Renal cortex interstitium (tissue), 11 donors: ENCODE measurements around the gene TSPAN9. TPM values are rescaled to one million over a fixed set of nuclear protein-coding genes. Genes with fewer than 3 reads are reported as not detected.
A peak's percentile ranks its signal among the peaks of the same experiment; 100 is the strongest.

Experiments used
- DNase-seq, 11 donors: peaks; one replicate each; pipeline ENCODE4 v3.0.0-alpha.2; 2013; ENCODE audit warnings: low read depth in 9 of 11, low spot score in 4 of 11; ENCODE audit errors: extremely low read depth in 1 of 11
- polyA plus RNA-seq, 3 donors: library from polyadenylated mRNA; unstranded; fragments of 120-200 nt; gene quantifications; one replicate each; pipeline ENCODE4 v1.2.1, GENCODE V29; 2013; ENCODE audit not compliant: insufficient read length in 3 of 3

TSPAN9 gene
- polyA plus RNA-seq, 3 donors = 78.2 to 90.6 (median 83.2) TPM

DNA sequence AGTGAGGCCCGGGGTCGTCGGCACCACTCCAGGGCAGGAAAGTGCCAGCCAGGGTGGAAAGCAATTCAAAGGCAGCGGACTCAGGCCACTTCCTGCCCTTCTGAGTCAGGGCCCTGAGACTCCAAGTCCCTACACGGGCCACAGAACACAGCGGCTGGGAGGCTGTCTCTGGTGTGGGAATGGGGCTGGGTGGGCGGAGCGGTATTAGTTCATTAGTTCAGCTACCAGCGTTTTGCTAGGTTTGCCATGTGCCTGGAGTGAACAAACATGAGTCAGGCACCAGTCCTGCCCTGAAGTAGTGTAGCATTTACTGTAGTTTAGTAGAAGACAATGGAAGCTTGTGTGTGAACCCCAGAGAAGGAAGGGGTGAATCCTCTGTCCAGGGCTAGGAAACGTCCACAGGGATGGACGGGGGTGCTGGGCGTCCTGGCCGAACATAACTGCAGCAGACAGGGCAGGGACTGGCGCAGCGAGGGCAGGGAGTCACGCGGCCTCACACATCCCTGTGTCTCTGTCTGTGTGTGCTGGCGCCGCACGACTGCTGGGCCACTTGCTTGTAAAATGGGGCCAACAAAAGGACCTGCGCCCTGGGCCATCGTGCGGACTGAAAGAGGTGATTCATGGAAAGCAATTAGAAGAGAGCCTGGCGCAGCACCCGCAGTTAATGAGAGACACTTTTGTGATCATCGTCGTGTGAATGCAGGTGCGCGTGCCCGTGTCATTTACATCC is 227.4 kb downstream of the TSPAN9 start:
- peak in 6 of 11 donors; percentile 42 to 66 (median 56) for DNase-seq

DNA sequence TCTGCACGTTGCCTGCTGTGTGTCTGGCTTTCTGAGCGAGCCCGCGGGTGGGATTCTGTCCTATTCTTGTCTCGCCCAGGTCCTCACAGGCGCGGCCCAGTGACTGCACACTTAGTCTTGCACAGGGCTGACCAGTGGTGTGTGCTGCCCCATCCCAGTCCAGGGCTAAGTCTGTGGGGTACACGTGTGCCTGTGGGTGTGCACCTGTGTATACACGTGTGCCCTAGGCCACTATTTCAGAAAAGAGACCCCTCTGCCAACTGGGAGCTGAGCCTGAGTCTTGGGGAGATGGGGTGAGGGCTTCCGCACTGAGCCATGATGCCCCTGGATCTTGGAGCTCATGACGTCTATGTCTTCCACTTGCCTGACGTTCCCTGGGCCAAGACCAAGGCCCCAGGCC is 228.3 kb downstream of the TSPAN9 start:
- no peak for DNase-seq

GRCh38 chr12:3305904-3306619 is 228.9 kb downstream of the TSPAN9 start:
- no peak for DNase-seq

DNA sequence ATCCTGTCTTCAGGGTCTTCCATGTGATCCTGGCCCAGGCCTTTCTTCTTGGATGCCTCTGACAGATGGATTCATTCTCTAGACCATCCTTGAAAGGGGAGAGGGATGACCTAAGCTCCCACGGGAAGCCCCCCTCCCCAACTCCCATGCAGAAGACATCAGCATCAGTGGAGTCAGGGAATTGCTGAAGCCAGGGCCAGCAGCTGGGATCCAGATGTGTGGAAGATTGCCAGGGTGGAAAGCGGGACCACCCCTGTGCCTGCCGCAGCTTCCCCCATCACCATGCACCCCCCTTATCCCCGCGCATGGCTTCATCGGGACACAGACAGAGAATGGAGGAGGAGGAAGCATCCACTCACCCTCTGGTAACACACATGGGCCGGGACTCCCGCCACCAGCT is 230.2 kb downstream of the TSPAN9 start:
- peak in 1 of 11 donors; percentile 40 for DNase-seq

GRCh38 chr12:3308063-3308462 is 230.9 kb downstream of the TSPAN9 start:
- DNase-seq = no peak

DNA sequence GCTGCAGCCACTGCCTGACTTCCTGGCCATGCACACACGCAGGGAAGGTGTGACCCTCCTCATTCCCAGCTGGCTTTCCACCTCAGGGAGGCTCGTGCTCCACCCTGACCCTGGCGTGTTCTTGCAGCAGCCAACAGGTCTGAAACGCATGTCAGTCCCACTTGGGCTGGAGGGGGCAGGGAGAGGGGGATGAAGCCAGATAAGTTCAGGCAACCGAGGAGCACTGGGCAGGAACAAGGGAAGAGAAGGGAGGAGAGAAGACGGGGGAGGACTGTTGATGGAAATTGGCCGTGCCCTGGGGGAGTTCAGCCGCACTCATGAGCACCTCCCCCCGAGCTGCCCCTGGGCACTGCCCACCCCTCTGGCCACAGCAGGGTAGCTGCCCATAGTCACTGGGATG is 231.4 kb downstream of the TSPAN9 start:
- no peak for DNase-seq

GRCh38 chr12:3309805-3310204 is 232.6 kb downstream of the TSPAN9 start:
- DNase-seq = no peak

DNA sequence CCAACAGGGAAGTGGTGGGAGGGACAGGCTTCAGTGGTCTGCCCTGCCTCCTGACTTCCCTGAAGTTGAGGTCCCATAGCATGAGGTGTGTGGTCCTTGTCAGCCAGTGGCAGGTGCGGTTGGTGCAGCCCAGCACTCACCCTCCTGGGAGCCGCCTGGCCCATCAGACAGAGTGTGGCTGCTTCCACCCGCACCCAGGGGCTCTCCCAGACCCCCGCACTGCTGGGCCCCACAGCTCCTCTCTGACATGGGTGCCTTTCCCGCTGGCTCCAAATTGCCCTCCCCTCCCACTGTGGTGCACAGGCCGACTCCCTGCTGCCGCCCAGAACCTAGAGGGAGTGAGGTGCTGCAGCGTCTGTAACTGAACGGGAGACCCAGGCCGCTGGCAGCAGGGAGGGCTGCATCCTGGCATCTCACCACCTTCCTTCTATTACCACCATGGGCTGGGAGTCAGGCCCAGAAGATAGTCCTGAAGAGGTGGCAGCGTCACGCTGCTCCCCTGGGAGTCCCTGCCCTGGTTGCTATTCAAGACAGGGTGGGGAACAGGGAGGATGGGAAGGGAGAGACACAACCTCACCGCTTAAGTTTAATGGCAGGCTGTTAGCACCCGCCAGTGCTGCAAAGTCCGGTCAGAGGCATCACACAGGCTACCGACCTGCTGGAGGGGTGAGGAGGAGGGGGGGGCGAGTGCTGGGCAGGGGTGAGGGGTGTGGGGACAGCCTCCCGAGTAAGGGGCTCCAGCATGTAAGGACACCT is 233.3 kb downstream of the TSPAN9 start:
- no peak for DNase-seq

- DNase-seq = no peak
These were observed 233.8 kb downstream of the TSPAN9 start for GRCh38 chr12:3311027-3311402.

DNA sequence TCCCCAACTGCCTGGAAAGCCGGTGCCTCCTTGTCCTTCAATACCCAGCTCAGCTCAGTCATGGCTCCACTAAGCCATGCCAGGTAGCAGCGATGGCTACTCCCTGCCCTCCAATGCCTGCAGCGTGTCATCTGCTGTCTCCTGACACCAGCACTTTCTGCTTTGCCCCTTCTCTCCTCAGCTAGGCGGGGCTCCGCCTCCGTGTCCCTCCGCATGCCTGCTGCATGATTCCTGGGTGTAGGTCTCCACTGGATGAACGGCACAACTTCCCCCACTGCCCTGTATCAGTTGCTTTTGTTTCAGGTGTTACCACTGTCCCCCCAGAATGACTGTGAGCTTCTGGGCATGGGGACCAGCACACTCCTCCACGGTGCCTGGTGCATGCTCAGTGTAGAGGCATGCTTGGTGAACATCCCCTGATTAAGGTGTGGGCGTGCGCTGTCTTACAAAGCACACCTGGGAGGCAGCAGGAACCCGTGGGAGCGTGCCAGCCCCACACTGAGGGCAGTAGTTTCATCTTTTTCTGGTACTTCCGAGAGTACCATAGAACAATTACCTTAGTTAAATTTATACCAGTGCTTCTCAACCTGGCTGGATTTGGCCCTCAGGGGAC is 234.4 kb downstream of the TSPAN9 start:
- no peak for DNase-seq

- DNase-seq = no peak
These were observed 235.9 kb downstream of the TSPAN9 start for GRCh38 chr12:3313066-3313465.

GRCh38 chr12:3313675-3314663 is 236.8 kb downstream of the TSPAN9 start:
- DNase-seq = no peak

- peak in 6 of 11 donors; percentile 46 to 66 (median 59) for DNase-seq
These were observed 238.1 kb downstream of the TSPAN9 start for GRCh38 chr12:3315201-3315661.

DNA sequence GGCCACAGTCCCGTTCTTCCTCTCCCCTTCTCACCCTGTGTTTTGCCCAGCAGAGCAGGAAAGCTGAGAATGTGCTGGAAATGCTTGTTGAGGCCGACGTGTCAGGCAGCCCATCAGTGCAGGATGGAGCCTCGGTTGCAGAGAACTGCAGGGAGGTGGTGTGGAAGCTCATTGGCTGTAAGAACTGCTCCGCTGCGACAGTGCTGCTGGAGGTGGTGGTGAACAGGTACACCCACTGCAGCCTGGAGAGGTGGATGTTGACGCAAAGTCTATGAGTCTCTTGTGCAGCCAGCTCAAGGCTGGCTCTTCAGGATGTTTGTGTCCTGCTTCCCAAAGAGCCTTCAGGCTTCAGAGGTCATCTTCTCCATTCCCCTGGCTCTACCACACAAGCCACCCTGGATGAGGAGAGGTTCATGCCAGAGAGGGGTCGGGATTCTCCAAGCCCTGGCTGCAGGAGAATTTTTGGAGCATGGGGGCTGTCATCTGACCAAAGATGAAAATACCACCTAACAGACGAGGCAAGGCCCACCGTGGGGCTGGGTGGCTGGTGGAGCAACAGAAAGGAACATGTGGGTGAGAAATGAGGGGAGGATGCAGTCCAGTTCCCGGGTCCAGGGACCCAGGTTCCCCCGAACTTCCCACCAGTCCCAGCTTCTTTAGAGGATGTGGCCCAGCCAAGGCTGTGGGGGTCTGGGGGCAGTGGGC is 239.7 kb downstream of the TSPAN9 start:
- DNase-seq = no peak

- no peak for DNase-seq
These were observed 240.3 kb downstream of the TSPAN9 start for GRCh38 chr12:3317481-3317815.

GRCh38 chr12:3317841-3318501 is 240.8 kb downstream of the TSPAN9 start:
- DNase-seq = no peak

GRCh38 chr12:3319723-3320492 is 242.7 kb downstream of the TSPAN9 start:
- no peak for DNase-seq
